ENCODE results near the gene GBA2.

DNA sequence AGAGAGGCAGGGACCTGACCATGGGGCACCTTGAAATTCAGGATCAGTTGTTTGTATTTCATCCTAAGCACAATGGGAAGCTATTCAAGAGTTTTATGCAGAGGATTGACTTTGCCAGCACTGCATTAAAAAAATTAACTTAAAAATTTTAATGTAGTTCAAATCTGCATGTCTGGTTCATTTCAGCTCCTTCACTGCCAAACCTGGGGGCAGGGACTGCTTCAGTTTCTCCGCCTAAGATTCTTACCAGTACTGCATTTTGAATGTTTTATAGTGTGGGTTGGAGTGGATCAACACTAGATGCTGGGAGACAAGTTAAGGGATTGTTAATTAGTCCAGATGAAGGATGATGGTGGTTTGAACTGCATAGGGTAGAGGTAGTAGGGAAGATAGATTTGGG is 20.7 kb upstream of the GBA2 start:
- TF ChIP-seq, protein P1, sequence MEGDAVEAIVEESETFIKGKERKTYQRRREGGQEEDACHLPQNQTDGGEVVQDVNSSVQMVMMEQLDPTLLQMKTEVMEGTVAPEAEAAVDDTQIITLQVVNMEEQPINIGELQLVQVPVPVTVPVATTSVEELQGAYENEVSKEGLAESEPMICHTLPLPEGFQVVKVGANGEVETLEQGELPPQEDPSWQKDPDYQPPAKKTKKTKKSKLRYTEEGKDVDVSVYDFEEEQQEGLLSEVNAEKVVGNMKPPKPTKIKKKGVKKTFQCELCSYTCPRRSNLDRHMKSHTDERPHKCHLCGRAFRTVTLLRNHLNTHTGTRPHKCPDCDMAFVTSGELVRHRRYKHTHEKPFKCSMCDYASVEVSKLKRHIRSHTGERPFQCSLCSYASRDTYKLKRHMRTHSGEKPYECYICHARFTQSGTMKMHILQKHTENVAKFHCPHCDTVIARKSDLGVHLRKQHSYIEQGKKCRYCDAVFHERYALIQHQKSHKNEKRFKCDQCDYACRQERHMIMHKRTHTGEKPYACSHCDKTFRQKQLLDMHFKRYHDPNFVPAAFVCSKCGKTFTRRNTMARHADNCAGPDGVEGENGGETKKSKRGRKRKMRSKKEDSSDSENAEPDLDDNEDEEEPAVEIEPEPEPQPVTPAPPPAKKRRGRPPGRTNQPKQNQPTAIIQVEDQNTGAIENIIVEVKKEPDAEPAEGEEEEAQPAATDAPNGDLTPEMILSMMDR (IDR thresholded peaks at IDR 0.05; ENCODE audit: poor library complexity): no peak
- TF ChIP-seq EZH2 (IDR thresholded peaks at IDR 0.05; ENCODE audit: borderline replicate concordance): no peak
